ENCODE results near the gene GALK2. TPM values are rescaled to one million over a fixed set of nuclear protein-coding genes. Genes with fewer than 3 reads are reported as not detected.
"Not testable (repeated sequence)": the region's sequence is repeated elsewhere in the genome, so short reads cannot be mapped to it uniquely, and the experiment has no call there.

The GALK2 gene
- total and polyA plus RNA-seq, 7 donors: 14.7 to 36.0 (median 16.3) TPM

DNA sequence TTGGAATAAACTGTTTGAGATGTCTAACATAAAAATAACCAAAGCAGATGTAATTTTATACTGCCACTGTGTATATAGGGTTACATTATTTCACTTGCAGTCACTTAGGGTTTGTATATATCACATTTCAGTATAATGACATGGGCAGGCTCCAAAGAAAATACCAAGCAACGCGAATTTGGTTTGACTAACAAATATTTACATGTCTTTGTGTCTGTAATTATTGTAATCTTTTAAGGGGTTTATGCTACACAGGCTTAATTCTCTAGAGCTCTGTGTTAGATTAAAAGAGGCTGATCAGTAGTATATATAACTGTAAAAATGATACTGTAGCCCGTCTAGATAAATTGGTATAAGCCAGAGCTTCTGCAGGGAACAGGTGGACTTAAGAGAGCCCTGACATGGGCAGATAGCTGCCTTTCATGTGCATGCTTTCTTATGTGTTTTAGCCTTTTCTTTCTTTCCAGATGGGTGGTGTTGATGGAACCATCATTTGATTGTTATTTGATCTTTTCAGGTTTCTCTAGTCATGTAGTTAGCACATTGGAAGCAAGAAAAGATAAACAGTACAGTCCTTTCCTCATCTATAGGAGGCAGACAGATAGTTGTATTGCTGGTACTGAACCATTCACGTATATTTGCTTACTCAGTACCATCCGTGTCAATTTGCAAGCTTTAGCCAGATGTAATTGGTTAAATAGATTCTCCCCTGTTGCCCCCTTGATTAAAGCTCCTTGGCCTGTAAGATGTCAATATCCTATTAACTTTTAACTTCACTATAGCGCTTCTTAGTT is 86.1 kb downstream of the GALK2 start:
- Histone ChIP-seq H3K27ac (peak overlapping the region; percentile 69), H3K9me3 (no peaks in the 10 kb centered on the region), H3K4me1 (peaks cover 18% of the 10 kb centered on the region), H3K4me3 (peak overlapping the region; percentile 39), H3K36me3 (ENCODE audit: insufficient read depth in 1 of 2, low read depth in 1 of 2) (no peaks in the 10 kb centered on the region), H3K27me3 (ENCODE audit: insufficient read depth in 3 of 3, low read length in 2 of 3) (no peaks in the 10 kb centered on the region)
- WGBS, 3 donors: 36 to 56% (median 42%) methylated on average over 6 of the region's 6 CpGs
- intact Hi-C loops (cut with DNase I): no loop called here
- no peak for TF ChIP-seq CTCF (IDR thresholded peaks at IDR 0.05)
- ATAC-seq: peak in 3 of 4 donors; percentile 69 to 93 (median 80)
- DNase-seq: no peak

DNA sequence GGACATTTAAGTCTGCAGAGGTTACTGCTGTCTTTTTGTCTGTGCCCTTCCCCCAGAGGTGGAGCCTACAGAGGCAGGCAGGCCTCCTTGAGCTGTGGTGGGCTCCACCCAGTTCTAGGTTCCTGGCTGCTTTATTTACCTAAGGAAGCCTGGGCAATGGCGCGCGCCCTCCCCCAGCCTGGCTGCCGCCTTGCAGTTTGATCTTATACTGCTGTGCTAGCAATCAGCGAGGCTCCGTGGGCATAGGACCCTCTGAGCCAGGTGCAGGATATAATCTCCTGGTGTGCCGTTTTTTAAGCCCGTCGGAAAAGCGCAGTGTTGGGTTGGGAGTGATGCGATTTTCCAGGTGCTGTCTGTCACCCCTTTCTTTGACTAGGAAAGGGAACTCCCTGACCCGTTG is 95.1 kb downstream of the GALK2 start:
- intact Hi-C loops (cut with DNase I); H3K4me3 ChIP-seq; H3K9me3 ChIP-seq; H3K4me1 ChIP-seq; ATAC-seq; H3K36me3 ChIP-seq (ENCODE audit: insufficient read depth in 1 of 2, low read depth in 1 of 2); H3K27me3 ChIP-seq (ENCODE audit: insufficient read depth in 3 of 3, low read length in 2 of 3); H3K27ac ChIP-seq: not testable (repeated sequence)
- peak in 1 of 2 donors; percentile 23 for DNase-seq
- 93 to 99% (median 99%) methylated on average over 12 of the region's 12 CpGs for WGBS, 3 donors

DNA sequence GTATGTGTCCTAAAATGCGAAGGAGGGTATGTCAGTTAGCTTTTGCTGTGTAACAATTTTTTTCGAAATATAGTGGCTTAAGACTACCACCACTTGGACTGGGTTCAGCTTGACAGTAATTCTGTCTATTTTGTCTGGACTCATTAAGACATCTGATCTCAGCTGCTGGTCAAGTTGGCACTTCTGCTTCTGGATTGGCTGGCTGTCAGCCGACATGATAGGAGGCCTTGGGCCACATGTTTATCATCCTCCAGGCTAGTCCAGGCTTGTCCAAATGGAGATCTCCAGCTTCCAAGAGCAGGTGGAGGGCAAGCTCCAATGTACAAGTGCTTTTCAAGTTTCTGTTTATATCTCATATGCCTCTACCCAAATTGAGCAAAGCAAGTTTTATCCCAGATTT is 95.9 kb downstream of the GALK2 start:
- ATAC-seq (peak in 1 of 4 donors; percentile 49), DNase-seq (no peak)
- Histone ChIP-seq H3K4me3 (no peak overlapping the region), H3K4me1 (no peaks in the 10 kb centered on the region), H3K27me3 (ENCODE audit: insufficient read depth in 3 of 3, low read length in 2 of 3) (no peaks in the 10 kb centered on the region), H3K36me3 (ENCODE audit: insufficient read depth in 1 of 2, low read depth in 1 of 2) (no peaks in the 10 kb centered on the region), H3K27ac (no peak overlapping the region), H3K9me3 (no peaks in the 10 kb centered on the region)
- TF ChIP-seq CTCF (IDR thresholded peaks at IDR 0.05): no peak
- intact Hi-C loops (cut with DNase I): no loop called here
- 74 to 78% (median 77%) methylated on average over 3 of the region's 3 CpGs for WGBS, 3 donors

DNA sequence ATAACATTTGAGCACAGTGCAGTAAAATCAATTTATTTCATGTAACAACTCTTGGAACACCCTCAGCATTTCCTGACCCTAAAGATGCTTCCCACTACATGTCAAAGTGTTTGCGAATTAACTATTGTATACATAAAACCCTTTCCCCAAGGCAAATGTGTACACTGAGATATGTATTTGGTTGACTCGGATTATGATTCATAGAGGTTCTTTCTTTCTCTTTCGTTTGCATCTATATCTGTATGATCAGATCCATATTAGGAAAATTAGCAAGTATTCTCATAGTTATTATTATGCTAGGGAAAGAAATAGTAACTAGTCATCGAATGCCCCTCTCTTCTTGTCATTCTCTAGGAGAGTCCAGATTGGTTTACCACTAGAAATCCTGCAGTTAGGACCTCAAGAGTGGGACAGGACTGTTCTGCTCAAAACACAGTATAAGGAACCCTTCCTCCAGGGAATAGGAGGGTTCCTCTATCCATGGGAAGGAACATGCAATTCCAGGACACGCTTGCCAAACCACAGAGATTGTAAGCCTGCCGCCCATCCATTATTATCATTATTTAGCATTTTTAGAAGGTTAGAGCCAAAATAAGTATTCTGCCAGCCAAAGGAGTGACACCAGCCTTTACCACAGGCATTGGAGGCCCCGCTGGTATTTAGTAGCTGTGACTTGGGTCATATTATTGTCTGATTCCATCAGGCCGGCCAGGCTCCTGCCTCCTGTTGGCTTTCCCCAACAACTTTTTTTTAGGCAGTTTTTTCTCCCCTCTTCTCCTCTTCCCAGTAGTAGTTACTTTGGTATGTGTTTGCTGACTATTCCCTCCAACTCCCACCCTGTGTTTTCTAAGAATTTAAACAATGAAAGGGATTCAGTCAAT is 100.7 kb downstream of the GALK2 start:
- H3K4me1 ChIP-seq: no peaks in the 10 kb centered on the region
- no peak overlapping the region for H3K4me3 ChIP-seq
- TF ChIP-seq CTCF (IDR thresholded peaks at IDR 0.05): no peak
- H3K36me3 ChIP-seq (ENCODE audit: insufficient read depth in 1 of 2, low read depth in 1 of 2): no peaks in the 10 kb centered on the region
- H3K9me3 ChIP-seq: no peaks in the 10 kb centered on the region
- intact Hi-C loops (cut with DNase I): no loop called here
- no peak overlapping the region for H3K27ac ChIP-seq
- 67 to 79% (median 72%) methylated on average over 8 of the region's 8 CpGs for WGBS, 3 donors
- no peaks in the 10 kb centered on the region for H3K27me3 ChIP-seq (ENCODE audit: insufficient read depth in 3 of 3, low read length in 2 of 3)
- DNase-seq (peak in 1 of 2 donors; percentile 23), ATAC-seq (no peak)

DNA sequence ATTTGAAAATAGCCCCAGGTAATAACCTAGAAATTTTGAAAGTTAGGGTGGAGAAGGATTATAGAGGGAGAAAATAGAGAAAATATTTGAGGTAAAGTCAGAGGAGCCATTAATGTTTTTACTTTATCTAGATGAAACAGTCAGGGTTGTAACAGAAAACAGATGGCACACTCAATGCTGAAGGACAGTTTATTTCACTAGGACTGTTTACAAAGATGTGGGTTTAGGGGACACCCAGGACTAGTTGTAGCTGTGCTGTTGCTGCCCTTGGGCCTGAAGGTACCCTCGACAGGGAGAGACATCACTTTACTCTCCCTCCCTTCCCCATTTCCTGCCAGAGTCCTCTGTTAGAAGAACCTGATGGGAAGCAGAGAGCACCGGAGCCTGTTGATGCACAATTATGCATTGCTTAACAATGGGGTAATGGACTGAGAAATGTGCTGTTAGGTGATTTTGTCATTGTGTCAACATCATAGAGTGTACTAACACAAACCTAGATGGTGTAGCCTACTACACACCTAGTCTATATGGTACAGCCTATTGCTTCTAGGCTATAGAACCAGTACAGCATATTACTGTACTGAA is 103.8 kb downstream of the GALK2 start:
- Histone ChIP-seq H3K27me3 (ENCODE audit: insufficient read depth in 3 of 3, low read length in 2 of 3) (no peaks in the 10 kb centered on the region), H3K27ac (no peak overlapping the region), H3K9me3 (no peaks in the 10 kb centered on the region), H3K4me1 (no peaks in the 10 kb centered on the region), H3K36me3 (ENCODE audit: insufficient read depth in 1 of 2, low read depth in 1 of 2) (no peaks in the 10 kb centered on the region), H3K4me3 (no peak overlapping the region)
- ATAC-seq: no peak
- WGBS, 3 donors: 73 to 81% (median 75%) methylated on average over 2 of the region's 2 CpGs
- no peak for TF ChIP-seq CTCF (IDR thresholded peaks at IDR 0.05)
- DNase-seq: no peak
- intact Hi-C loops (cut with DNase I): no loop called here
